WERI-Rb-1 (cell line): ENCODE measurements around the gene GOLIM4.

Experiments used
- DNase-seq: peaks from one replicate; pipeline ENCODE4 v3.0.0-alpha.2; 2020
- H3K27ac ChIP-seq: fragments of 250-450 bp; sonication (Bioruptor Pico); 2 replicates; pipeline ENCODE4 v1.5.1; 2020; ENCODE audit warnings: mild to moderate bottlenecking, moderate library complexity
- H3K27me3 ChIP-seq: fragments of 250-450 bp; sonication (Bioruptor Pico); 2 replicates; pipeline ENCODE4 v1.5.1; 2021; ENCODE audit warnings: mild to moderate bottlenecking, low read depth, moderate library complexity; ENCODE audit not compliant: insufficient read depth, severe bottlenecking
- H3K36me3 ChIP-seq: fragments of 250-450 bp; sonication (Bioruptor Pico); 2 replicates; pipeline ENCODE4 v1.5.1; 2020; ENCODE audit warnings: mild to moderate bottlenecking, moderate library complexity
- H3K4me3 ChIP-seq: 2 replicates; pipeline ENCODE4 v1.5.1; 2011; ENCODE audit warnings: low read depth, mild to moderate bottlenecking, control low read depth, low read length
- H3K9me3 ChIP-seq: fragments of 250-450 bp; sonication (Bioruptor Pico); 2 replicates; pipeline ENCODE4 v1.5.1; 2021; ENCODE audit warnings: mild to moderate bottlenecking, moderate library complexity; ENCODE audit not compliant: severe bottlenecking
- TF ChIP-seq, protein P1 (sequence below): IDR thresholded peaks from 2 replicates; pipeline ENCODE4 v1.5.1; 2011; ENCODE audit warnings: low read depth, mild to moderate bottlenecking, control low read depth, inconsistent platforms, low read length

GOLIM4 gene

DNA sequence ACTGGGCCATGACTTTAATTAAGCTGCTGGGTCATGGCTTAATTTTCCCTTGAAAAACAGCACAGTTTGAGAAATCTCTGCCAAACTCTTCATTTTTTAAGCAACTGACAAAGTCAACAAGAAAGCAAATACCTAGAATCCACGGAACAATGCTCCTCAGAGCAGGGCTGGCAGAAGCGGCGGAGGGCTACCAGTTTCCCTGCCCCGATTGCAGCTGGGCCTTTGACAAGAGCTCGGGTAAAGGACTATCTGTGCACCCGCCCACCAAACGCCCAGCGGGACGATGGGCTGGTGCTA, 1.2 kb downstream of the GOLIM4 start:
- Histone ChIP-seq H3K9me3 (no peaks in the 10 kb centered on the region), H3K4me3 (peak overlapping the region; percentile 84), H3K27ac (peak overlapping the region; percentile 92), H3K27me3 (no peaks in the 10 kb centered on the region), H3K36me3 (no peaks in the 10 kb centered on the region; the same call in 1 of the 2 replicates)
- DNase-seq, result no peak
- TF ChIP-seq, protein P1, sequence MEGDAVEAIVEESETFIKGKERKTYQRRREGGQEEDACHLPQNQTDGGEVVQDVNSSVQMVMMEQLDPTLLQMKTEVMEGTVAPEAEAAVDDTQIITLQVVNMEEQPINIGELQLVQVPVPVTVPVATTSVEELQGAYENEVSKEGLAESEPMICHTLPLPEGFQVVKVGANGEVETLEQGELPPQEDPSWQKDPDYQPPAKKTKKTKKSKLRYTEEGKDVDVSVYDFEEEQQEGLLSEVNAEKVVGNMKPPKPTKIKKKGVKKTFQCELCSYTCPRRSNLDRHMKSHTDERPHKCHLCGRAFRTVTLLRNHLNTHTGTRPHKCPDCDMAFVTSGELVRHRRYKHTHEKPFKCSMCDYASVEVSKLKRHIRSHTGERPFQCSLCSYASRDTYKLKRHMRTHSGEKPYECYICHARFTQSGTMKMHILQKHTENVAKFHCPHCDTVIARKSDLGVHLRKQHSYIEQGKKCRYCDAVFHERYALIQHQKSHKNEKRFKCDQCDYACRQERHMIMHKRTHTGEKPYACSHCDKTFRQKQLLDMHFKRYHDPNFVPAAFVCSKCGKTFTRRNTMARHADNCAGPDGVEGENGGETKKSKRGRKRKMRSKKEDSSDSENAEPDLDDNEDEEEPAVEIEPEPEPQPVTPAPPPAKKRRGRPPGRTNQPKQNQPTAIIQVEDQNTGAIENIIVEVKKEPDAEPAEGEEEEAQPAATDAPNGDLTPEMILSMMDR, result no peak

DNA sequence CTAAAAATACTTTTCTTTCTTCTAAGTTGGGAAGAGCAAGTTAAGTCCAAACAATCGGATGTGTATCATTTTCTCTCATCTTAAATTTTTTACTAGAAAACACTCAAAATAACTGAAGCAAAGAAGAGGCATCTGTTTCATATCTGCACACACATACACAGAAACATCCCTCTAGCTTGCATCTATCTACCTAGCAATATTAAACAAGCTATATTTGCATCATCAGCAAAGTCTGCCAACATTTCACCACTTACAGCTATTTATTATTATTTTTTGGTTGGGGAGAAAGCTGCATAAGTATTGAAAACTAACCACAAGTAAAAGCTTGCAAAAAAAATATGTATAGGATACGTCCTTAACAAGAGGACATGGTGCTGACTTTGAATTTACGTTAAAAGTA, 1.9 kb downstream of the GOLIM4 start:
- Histone ChIP-seq H3K27ac (no peak overlapping the region), H3K9me3 (no peaks in the 10 kb centered on the region), H3K36me3 (no peaks in the 10 kb centered on the region; the same call in 1 of the 2 replicates), H3K27me3 (no peaks in the 10 kb centered on the region), H3K4me3 (peak overlapping the region; percentile 84)
- TF ChIP-seq, protein P1, result no peak
- no peak for DNase-seq

DNA sequence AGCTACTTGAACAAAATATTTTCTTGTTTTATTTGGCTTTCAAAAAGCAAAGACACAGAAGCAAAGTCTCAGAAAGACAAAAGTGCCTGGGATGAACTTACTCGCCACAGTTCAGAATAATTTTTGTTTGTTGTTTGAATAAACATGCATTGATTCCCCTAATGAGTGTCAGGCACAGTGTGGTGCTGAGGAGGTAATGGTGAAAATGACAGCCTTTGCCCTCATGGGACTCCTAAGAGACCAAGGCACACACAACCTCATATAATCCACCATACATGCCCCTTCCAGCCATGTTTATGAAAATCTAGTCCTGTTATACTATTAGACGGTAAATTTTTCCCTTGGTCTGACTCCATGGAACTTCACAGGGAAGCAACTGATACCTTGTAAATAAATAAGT, 2.5 kb downstream of the GOLIM4 start:
- Histone ChIP-seq H3K27ac (no peak overlapping the region), H3K9me3 (no peaks in the 10 kb centered on the region), H3K36me3 (no peaks in the 10 kb centered on the region; the same call in 1 of the 2 replicates), H3K4me3 (peak overlapping the region; percentile 84), H3K27me3 (no peaks in the 10 kb centered on the region)
- TF ChIP-seq, protein P1, result no peak
- DNase-seq, result no peak

DNA sequence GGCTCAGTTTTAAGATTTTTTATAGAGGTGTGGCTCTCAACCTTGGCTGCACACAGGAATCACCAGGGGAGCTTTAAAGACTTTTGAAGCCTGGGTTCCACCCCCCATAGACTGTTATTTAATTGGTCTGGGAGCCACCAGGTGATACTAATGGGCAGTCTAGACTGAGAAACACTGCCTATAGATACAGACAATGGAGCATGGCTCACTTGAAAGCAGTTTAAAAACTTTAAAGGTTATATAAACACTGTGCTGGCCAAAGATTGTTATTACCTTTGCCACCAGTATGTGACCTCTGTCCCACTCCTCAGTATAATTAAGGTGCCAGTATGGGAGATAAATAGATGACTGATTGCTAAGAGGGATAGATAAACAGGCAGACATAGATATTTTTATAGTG, 3.8 kb downstream of the GOLIM4 start:
- TF ChIP-seq, protein P1, result no peak
- no peak overlapping the region for H3K4me3 ChIP-seq
- no peaks in the 10 kb centered on the region for H3K27me3 ChIP-seq
- no peak for DNase-seq
- H3K27ac ChIP-seq, result no peak overlapping the region
- H3K9me3 ChIP-seq, result no peaks in the 10 kb centered on the region
- H3K36me3 ChIP-seq, result no peaks in the 10 kb centered on the region; the same call in 1 of the 2 replicates

DNA sequence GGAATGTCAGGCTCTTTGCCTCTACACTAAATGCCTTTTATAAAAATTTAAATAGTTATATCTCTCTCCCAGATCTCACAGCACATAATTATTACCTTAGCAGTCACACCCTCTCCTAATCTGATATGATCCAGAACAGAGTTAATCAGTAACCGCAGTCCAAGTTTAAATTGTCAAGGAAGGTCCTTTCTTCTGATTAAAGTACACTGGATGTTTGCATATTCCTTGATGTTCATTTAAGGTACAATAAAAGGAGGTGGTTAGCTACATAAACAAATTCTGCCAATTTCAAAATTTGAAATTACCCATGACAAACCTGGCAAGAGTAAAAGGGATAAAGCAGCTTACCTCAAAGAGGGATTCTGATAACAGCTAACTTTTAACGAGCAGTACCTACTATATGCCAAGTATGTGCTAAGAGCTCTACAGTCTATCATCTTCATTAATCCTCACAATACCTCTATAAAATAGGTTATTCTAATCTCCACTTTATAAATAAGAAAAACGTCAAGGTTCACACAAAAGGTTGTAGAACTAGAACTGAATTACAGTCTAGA, 4.3 kb downstream of the GOLIM4 start:
- Histone ChIP-seq H3K36me3 (no peaks in the 10 kb centered on the region; the same call in 1 of the 2 replicates), H3K27ac (no peak overlapping the region), H3K9me3 (no peaks in the 10 kb centered on the region), H3K27me3 (no peaks in the 10 kb centered on the region), H3K4me3 (no peak overlapping the region)
- no peak for DNase-seq
- TF ChIP-seq, protein P1, result no peak
